Neural cell (in vitro differentiated cells): ENCODE data around the gene SLC6A11.

ENCODE experiments used
- CTCF ChIP-seq: fragments of 450-650 bp; IDR thresholded peaks from 2 replicates; pipeline ENCODE4 v1.5.1; 2014; ENCODE audit warnings: antibody characterized with exemption, mild to moderate bottlenecking, moderate library complexity; ENCODE audit not compliant: poor library complexity, severe bottlenecking
- RAD21 ChIP-seq: fragments of 450-650 bp; conservative IDR thresholded peaks from 2 replicates; pipeline ENCODE4 v1.6.1; 2014; ENCODE audit warnings: antibody characterized with exemption, mild to moderate bottlenecking, moderate library complexity
- TAF1 ChIP-seq: IDR thresholded peaks from 2 replicates; pipeline ENCODE4 v1.6.1; 2012; ENCODE audit warnings: low read depth

- TF ChIP-seq CTCF (no peak), TAF1 (no peak), RAD21 (no peak)
Measured at GRCh38 chr3:10867384-10867783, 51.4 kb downstream of the SLC6A11 start.
